HG02981 (cell line): ENCODE data around the gene ROGDI.

ENCODE experiments used
- ATAC-seq: cut with Tn5 transposase; IDR thresholded peaks from one replicate; pipeline ENCODE4 v1.9.1; 2021; ENCODE audit warnings: mild to moderate bottlenecking, moderate library complexity; ENCODE audit not compliant: unreplicated experiment

The ROGDI gene

DNA sequence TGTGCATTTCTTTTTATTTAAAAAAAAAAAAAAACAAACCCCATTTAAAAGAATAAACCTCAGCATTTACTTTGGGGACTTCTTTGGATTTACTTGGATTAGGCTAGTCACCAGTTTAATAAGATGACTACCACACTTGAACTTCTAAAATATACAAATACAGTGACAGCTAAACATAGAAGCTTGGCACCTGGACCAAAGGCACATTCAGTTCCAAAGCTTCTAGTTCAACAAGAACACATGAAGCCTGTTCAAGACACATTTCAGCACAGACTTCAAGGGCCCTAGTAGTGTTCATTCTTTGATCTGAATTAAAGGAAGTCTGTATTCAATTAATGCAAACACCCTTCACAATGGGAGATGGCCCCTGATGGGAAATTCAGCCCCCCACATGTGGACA is 11.6 kb upstream of the ROGDI start:
- no peak for ATAC-seq

DNA sequence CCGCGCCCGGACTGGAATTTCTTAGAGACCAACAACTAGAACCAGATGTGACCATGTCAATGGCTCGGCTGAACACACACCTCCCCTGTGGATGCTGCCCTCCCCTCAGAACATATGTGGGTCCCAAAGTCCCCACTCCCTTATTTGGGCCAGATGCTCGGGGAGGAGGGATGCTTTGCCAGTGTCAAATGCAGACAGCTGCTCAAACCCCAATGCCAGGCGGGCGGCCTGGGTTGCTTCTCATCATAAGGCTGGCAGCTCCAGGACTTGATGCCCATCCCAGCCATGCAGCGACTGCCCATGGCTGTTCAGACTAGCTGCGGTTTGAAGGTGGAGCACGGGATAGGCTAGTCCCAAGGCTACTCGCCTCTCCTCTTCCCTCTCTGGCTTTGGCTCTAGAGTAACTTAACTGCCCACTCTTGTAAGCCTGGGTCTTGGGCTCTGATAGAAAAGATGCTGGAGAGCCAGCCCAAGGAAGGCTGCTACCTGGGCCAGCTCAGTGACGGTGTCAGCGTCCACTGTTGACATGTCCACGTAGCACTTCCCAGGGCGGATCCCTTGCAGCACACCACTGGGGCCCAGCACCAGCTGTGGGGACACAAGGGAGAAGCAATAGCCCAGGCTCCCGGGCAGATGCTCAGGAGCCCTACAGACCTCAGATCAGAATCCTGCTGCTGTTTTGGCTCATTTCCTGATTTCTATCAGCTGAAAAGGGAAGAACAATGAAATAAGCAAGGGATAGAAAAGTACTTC is 11.0 kb upstream of the ROGDI start:
- no peak for ATAC-seq

DNA sequence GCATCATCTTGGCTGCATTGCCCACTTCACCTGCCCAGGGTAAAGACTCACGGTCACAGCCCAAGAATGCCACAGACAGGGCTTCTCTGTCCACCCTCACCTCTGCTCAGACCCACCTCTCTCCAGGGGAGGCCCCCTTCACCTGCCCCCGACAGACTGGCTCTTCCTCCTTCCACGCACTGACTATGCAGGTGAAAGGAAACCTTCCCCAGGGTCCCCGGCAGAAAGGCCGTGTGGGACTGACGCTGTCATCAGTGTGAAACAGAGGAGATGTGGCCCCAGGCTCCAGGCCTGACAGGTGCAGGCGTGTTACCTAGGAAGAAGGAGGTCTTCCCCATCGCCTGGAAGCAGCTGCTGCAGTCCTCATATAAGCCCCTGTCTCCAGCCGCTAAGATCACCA is 9.3 kb upstream of the ROGDI start:
- no peak for ATAC-seq

DNA sequence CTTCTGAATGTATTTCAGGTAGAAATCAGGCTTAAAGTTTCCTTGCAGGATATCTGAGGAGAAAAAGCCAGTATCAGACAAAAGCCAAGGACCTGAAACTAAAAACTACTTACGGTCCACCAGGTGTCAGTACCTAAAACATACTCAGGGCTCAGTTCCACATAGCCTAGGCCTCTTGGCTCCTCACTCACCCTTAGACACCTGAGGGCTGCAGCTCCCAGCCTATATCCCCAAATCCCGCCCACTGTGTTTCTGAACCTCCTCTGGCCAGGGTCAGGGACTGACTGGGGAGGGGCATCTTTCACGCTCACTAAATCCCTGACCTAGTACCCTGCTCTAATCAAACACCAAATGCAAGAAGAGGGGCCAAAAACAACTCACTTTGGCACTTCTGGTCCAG is 8.8 kb upstream of the ROGDI start:
- no peak for ATAC-seq

DNA sequence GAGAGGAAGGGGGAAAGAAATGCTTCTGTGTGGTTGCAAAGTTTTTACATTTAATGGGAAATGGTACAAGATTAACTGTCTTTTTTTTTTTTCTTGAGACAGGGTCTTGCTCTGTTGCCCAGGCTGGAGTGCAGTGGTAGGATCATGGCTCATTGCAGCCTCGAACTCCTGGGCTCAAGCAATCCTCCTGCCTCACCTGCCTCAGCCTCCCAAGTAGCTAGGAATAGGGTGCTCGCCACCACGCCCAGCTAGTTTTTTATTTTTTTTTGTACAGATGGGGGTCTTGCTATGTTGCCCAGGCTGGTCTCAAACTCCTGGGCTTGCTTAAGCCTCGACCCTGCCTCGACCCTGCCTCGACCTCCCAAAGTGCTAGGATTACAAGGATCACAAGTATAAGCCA is 3.8 kb upstream of the ROGDI start:
- ATAC-seq: no peak

DNA sequence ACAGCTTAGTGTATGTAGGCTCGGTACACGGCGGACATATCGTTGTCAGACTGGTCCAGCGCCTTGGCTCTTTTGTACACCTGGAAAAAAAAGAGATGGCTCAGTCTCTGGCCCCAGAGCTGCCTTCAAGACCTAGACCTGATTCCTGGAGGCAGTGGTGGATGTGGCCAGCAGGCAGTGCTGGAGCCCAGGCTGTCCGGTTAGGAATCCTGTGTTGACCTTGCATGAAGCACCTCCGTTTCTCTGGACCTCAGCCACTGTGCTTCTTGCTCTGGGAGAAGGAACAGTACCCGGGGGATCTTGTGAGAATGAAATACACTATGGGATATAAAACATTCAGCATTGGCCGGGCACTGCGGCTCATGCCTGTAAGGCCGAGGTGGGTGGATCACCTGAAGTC is 2.8 kb upstream of the ROGDI start:
- ATAC-seq: no peak

DNA sequence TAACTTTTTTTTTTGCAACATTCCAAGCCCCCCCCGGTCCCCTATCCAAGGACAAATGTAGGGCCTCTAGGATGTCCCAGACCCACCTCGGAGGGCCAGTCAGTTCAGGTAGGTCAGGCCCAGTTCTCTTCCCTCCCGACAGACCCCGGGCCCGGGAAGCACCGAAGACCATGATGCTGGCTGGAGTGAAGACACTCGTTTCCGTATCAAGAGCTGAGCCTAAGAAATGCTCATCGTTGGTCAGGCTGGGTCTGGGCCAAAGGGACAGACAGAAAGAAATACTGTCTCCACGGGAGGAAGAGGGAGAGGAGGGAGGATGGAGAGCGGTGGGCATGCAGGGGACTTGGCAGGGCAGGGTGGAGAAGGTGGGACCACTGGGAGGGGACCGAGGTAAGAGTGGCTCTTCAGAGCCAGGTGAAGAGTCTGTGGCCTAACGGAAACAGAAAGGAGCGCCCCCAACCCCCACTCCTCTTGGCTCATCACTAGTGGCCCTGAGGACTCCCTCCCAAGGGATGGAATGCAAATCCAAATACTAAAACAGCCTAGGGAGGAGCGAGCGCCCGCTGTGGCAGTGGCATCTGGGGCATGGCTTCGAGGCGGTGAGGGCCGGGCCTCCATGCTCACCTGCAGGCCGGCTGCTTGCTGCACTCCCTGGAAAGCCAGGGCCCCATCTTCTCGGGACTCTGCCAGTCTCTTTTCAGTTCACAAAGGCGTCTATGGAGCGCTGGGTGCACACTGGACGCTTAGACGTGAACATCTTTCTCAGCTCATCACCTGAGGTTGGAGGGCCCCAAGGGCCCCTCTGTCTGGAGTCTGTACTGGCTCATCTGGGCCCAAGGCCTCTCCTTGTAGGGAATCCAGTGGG is 1.7 kb upstream of the ROGDI start:
- ATAC-seq: no peak

DNA sequence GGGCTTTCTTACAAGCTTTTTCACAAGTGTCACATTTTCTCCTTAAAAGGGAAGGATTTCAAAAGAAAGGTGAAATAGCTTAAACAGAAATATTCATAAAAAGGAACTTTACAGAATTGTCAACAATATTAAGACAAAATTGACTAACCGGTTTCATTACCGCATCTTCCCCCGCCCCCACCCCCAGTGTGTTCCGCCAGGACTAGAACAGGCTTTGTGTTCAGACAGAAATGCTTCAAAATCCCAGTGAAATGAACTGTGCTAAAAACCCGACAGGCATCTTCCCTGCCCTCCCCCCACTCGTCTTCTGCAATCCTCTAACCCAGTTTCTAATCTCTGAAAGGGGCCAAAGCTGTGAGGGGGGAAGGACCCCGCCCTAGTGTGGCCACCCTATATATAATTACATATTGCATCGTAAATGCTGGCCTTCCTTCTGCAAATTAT is 990 bp upstream of the ROGDI start:
- ATAC-seq: no peak

DNA sequence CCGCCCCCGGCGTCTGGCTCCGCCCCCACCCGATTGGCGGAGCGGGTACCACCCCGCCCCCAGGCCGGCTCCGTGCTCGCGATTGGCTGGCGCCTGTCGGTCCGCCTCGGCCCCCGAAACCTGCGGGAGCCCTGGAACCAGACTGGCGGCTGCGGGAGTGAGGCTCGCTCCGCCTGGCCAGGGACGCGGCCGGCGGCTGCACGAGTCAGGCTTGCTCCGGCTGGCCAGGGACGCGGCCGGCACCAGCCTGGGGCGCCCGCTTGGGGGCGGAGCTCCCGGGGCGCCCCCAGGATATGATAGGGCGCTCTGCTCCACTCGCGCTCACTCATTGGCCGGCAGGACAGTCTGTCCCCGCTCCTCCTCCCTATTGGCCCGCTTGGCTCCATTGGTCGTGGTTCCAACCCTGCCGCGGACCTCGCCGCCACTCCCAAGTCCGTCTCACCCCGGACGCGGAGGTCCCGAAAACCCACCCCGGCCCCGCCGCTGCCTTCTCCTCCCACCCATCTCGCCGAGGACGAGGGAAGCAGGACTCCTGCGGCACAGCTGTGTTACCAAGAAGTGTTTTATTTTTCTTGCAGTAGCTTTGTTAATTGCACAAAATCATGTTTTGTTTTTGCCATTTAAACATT is 340 bp upstream of the ROGDI start:
- ATAC-seq: peak; percentile 93

DNA sequence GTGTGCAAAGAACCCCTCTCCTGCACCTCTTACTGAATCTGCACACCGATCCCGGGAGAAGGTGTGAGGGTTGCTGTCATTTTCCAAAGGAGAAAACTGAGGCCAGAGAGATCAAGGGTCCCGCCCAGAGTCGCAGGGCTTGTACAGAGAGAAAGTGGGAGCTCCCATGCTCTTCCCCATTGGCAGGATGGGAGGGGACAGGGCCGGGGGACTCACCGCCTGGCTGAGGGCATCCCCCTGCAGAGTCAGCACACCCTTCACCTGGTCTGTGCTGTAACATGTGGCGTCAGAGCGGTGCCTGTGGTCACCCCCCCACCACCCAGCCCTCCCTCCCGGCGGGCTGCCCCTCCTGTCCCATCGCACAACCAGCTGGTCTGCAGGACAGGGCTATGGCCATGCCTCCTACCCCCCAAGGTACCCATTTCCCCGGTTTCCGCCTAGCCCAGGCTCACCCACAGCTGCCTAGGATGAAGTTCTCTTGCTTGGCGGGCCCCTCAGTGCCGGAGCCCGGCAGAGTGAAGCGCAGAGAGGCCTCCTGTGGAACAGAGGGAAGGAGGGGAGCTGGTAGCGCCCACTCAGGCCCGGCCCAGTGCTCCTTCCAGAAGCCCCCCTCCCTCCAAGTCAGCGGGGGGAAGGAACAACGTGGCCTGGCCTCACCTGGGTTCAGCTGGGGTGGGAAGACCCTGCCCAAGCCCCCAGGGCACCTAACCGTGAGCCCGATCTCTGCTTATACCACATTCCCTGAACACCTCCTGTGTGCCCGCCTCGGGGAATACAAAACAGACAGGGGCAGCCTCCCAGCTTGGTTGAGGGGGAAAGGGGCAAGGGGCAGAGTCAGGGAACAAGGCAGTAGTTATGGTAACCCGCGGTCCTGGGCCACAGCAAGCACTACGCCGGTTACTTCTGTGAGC is 1.1 kb downstream of the ROGDI start:
- ATAC-seq: no peak

DNA sequence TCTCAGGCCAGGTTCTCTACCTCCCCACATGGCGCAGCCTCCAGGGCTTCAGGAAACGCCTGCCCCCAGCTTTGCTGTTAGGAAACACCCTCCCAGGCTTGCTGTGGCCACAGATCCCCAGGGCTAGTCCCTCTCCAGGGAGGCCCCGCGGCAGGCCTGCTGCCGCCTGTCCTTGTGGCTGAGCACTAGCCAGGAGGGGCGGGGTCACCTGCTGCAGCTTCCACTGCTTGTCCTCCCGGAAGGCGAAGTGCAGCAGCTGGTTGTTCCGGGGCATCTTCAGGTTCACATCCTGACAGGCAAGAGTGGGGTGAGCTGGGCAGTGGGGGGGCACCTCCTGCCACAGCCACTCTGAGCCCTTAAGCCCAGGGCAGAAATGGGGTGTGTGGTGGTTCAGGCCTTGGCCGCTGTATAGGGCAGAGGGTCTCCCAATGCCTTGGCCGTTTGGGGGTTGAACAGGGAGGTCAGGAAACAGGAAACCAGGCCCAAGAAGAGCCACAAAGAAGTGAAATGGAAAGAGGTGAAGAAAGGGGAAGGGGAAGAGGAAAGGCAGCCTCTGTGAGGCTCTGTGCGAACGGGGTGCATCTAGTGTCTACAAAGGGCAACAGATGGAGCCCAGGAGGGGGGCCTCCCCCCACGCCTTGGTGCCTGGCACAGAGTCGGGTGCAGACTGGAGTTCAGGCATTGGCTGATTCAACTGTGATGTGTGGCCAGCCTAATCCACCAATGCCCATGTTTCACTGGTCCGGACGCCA is 2.0 kb downstream of the ROGDI start:
- ATAC-seq: no peak

DNA sequence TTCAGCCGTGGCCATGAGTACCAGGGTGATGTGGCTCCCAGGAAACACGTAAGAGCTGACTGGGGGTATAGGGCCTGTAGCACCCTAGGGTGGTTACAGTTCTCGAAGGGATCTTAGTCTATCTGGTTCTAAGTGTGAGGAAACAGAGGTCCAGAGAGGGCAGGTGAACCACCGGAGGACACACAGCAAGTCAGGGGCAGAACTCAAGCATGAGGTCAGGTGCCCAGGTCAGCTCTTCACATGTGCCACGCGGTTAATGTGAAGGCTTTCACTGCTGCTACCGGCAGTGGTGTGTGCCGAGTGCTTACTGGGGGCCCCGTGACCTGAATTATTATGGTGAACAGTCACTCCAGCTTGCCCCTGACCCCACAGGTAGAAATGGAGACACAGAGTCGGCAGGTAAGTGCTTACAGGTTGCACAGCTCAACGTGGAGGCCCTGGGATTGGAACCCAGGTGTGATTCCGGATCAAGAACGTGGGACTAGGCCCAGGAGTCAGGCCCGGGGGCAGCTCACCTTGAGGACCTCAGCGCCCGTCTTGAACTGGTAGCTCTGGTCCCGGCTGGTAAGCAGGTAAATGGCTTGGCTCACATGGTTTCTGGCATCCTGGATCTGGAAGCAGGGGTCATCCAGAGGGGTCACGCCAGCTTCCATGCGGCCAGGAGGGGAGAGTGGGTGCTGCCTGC is 3.1 kb downstream of the ROGDI start:
- ATAC-seq: no peak

DNA sequence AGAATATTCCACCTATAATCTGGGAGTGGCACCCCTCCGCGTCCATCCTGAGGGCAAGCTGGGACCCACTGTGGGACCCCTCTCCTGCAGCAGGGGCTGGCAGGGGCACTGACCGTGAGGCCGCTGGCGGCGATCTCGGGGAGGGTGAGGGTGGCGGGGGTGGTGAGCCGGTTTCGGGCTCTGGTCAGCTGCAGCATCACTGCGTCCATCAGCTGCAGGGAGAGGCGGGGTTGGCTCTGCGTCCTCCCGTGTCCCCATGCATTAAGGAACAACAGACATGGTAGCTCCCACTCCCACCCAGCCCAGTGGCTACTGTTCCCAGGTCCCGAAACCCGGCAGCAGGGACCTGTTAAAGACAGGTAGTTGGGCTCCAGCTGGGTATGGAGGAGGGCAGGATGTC is 4.0 kb downstream of the ROGDI start:
- no peak for ATAC-seq

DNA sequence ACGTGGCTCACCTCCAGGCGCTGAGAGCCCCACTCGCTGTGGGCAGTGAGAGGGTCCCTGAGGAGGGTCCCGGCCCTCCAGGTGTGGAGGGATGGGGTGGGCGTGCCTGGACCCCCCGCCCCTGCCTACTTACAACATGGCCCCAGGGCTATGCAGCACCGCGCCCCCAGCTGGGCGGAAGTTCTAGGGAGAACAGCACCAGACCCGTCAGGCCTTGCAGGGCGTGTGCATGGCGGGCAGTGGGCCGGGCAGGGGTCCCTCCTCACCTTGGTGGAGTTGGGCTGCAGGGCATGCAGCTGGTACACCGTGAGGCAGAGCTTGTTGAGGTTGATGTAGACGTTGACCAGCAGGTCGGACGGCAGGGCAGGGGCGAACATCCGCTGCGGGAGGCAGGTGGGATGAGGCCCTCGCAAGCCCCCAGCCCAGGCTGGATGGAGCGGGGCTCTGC is 4.6 kb downstream of the ROGDI start:
- no peak for ATAC-seq

DNA sequence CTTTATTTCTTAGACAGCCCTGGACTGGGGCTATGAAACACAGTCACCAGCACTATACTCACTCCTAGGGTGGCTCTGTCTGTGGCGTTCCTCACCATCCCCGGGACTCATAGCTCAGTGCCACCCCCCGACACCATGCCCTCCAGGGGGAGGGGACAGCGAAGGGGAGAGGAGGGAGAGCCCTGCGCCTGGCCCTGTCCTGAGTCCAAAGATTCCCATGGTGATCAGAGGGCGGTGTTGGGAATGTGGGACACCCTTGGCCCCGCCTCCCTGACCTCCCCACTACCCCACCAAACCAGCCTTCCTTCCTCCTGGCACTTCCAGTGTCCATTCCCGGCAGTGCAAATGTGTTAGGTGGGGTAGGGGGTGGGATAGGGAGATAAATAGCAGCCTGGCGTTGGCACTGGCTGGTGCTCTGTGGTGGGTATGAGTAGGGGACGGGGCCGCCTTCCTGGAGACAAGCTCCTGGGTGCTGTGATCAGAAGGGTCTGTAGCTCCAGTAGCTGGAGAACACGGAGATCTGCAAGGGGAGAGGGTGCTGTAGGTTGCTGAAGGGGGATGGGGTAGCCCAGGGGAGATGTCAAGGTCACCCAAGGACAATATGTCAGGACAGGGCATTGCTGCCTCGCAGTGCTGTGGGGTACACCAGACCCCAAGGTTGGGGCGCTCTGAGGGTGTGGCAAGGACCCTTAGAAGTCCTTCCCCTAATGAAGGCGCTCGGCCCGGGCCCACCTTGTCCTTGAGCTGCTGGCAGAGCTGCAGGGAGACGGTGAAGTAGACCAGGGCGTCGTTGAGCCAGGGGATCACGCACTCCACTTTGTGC is 5.2 kb downstream of the ROGDI start:
- no peak for ATAC-seq

DNA sequence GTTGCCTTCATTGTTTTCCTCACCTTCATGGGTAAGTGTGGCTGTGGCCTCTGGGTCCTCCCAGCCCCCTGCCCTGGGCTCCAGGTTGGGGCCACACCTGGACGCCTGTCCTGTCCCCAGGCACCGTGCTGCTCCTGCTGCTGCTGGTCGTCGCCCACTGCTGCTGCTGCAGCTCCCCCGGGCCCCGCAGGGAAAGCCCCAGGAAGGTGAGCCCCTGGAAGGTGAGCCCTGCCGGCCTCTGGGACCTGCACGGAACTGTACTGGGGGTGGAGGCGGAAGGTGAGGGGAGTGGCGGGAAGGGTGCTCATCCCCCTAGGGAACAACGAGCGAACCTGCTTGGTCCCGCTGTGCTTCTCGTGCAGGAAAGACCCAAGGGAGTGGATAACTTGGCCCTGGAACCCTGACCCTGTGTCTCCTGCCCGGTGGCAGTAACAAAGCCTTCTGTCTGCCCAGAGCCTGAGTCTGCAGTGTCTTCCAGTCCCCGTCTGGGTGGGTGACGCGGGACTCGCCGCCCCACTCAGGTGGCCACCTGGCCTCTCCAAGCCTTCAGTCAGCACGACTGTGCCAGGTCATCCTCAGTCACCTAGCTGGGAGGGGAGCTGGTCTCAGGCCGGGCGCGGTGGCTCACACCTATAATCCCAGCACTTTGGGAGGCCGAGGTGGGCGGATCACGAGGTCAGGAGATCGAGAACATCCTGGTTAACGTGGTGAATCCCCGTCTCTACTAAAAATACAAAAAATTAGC is 6.4 kb downstream of the ROGDI start:
- ATAC-seq: no peak

DNA sequence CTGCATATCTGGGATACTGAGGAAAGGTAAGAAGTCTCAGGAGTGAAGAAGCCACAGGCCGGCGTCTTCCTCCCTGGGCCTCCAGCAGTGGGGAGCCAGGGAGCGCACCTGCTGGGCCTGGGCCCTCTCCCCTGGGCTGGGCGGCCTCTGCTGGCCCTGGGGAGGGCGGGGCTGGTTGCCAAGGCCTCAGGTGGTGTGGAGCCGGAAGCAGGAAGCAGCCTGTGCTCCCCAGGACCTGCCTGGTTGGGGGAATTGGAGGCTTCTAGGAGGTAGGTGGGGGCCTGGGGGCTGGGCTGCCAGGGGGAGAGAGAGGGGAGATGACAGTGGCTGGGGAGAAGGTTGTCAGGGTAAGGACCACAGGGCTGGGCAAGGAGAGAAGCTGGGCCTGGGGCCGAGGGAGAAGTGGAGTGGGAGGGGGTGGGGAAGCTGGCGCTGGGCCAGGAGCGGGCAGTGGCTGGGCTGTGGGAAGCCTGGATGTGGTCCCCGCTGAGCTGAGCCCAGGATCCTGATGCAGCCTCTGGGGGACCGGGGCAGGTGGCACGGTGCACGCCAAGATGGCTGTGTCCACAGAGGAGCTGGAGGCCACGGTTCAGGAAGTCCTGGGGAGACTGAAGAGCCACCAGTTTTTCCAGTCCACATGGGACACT is 7.1 kb downstream of the ROGDI start, which contains the start of gene SMIM22:
TSS of gene SMIM22 (plus strand) at position 189 of the 647 bp plus-strand sequence. CDS start at position 555, 366 bp downstream.
- ATAC-seq: no peak
